Mesothelial cell of epicardium (in vitro differentiated cells): Measurements from ENCODE around the gene CLEC7A. TPM values are rescaled to one million over a fixed set of nuclear protein-coding genes. Genes with fewer than 3 reads are reported as not detected.

Source experiments
- DNase-seq, 2 experiments: peaks; one replicate each; pipeline ENCODE4 v3.0.0; 2021; ENCODE audit warnings: low spot score in 2 of 2; ENCODE audit not compliant: unreplicated experiment in 2 of 2
- H3K27ac Mint-ChIP-seq: 2 replicates; pipeline ENCODE4 v1.8.0; 2021; ENCODE audit warnings: mixed read lengths
- H3K27me3 Mint-ChIP-seq: 2 replicates; pipeline ENCODE4 v1.8.0; 2021; ENCODE audit warnings: low read depth, mixed read lengths
- H3K36me3 Mint-ChIP-seq: 2 replicates; pipeline ENCODE4 v1.8.0; 2021; ENCODE audit warnings: mixed read lengths
- H3K4me1 Mint-ChIP-seq: 2 replicates; pipeline ENCODE4 v1.8.0; 2021; ENCODE audit warnings: mixed read lengths
- H3K4me3 Mint-ChIP-seq: 2 replicates; pipeline ENCODE4 v1.8.0; 2021; ENCODE audit warnings: mild to moderate bottlenecking, moderate library complexity, mixed read lengths
- H3K9me3 Mint-ChIP-seq: 2 replicates; pipeline ENCODE4 v1.8.0; 2021; ENCODE audit warnings: mixed read lengths
- CTCF ChIP-seq: fragments of 200-600 bp; sonication (generic); IDR thresholded peaks from one replicate; pipeline ENCODE4 v1.5.0; 2021; ENCODE audit warnings: antibody characterized with exemption; ENCODE audit not compliant: unreplicated experiment
- total RNA-seq: library from RNA; stranded (reverse); gene quantifications from 3 replicates; pipeline ENCODE4 v1.2.1, GENCODE V29; 2021

Gene CLEC7A
- total RNA-seq, 1 donor from 2014 or later = not detected

- Mint-ChIP-seq H3K27ac (no peak overlapping the region), H3K9me3 (no peaks in the 10 kb centered on the region), H3K36me3 (no peaks in the 10 kb centered on the region), H3K4me1 (peaks cover 23% of the 10 kb centered on the region), H3K27me3 (no peaks in the 10 kb centered on the region), H3K4me3 (no peak overlapping the region)
- TF ChIP-seq CTCF = no peak
- no peak for DNase-seq
Observed at GRCh38 chr12:10094646-10095395, 35.2 kb downstream of the CLEC7A start.

DNA sequence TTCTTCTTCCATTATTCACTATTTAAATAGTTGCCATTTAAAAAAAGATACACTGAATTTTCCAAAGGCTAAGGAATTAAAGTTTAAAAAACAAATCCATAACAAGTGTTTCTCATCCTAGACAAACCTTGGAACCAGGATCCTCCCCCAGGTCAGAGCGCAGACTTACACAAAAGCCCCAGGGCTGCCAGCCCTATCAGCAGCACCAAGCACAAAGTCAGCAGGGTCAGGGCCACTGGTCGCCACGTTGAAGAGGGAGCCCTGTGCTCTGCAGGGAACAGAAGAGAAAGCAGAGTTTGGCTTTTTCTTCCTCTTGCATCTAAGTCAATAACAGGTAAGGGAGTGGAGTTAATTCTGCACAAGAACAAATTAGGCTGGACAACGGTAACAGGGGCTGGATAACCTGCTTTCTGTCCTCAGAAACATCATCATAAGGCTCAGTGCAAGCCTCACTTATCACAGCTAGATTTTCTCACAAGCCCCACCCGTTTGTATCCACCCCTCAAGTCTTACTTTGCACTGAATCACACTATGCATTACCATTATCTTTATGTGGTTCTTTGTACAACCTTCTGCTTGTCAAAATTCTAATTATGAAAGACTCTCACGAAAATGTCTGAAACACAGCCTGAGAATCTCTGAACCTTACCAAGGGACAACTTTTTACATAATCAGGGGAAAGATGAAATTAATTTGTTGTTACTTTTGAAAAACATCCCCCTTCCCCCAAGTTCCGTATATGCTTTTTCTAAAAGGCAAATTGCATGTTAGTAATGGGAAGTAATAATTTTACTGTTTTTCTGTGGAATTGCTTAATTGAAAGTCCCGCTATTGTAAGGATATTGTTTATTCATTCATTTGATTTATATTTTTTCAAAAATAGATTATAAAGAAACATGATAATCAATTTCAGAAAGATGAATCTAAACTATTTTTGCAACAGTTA lies 40.8 kb downstream of the CLEC7A start:
- no peak for TF ChIP-seq CTCF
- Mint-ChIP-seq H3K36me3 (peaks cover 4% of the 10 kb centered on the region), H3K4me1 (peaks cover 3% of the 10 kb centered on the region), H3K9me3 (peaks cover 21% of the 10 kb centered on the region), H3K4me3 (no peak overlapping the region), H3K27ac (no peak overlapping the region), H3K27me3 (no peaks in the 10 kb centered on the region)
- DNase-seq = no peak

DNA sequence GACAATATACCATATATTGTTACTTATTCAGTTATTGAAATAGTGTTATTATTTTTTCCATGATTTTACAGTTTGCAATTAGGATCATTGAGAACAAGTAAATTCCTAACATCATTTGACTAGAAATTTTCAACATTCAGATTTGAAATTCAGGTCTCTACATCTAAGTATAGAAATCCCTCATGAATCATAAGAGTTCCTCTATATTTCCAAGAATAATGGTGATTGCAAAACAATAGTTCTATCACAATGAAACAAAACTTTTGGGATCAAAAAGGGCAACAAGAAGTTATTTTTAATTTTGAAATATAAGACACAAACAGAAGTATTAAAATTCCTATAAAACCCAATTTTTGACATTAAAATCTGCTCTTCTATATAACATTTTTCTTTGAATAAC lies 42.0 kb downstream of the CLEC7A start:
- Mint-ChIP-seq H3K4me1 (peaks cover 3% of the 10 kb centered on the region), H3K27ac (no peak overlapping the region), H3K9me3 (peaks cover 28% of the 10 kb centered on the region), H3K27me3 (no peaks in the 10 kb centered on the region), H3K4me3 (no peak overlapping the region), H3K36me3 (peaks cover 6% of the 10 kb centered on the region)
- no peak for TF ChIP-seq CTCF
- DNase-seq = no peak

GRCh38 chr12:10086387-10086786 lies 43.6 kb downstream of the CLEC7A start:
- H3K27me3 Mint-ChIP-seq = no peaks in the 10 kb centered on the region
- no peak for TF ChIP-seq CTCF
- H3K4me1 Mint-ChIP-seq = peaks cover 6% of the 10 kb centered on the region
- DNase-seq = no peak
- no peak overlapping the region for H3K4me3 Mint-ChIP-seq
- peaks cover 6% of the 10 kb centered on the region for H3K36me3 Mint-ChIP-seq
- peaks cover 28% of the 10 kb centered on the region for H3K9me3 Mint-ChIP-seq
- H3K27ac Mint-ChIP-seq = no peak overlapping the region

DNA sequence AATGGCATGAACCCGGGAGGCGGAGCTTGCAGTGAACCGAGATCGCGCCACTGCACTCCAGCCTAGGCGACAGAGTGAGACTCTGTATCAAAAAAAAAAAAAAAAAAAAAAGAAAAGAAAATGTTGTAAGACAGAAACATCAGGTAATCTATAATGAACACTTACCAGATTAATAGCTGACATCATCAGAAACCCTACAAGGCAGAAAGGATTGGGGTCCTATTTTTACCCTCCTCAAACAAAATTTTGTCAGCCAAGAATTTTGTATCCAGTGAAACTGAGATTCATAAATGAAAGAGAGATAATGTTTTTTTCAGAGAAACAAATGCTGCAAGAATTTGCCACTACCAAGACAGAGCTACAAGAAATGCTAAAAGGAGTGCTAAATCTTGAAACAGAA lies 45.3 kb downstream of the CLEC7A start:
- H3K4me1 Mint-ChIP-seq = peaks cover 3% of the 10 kb centered on the region
- H3K9me3 Mint-ChIP-seq = peaks cover 40% of the 10 kb centered on the region
- no peak for DNase-seq
- H3K27me3 Mint-ChIP-seq = no peaks in the 10 kb centered on the region
- H3K27ac Mint-ChIP-seq = no peak overlapping the region
- no peak for TF ChIP-seq CTCF
- H3K4me3 Mint-ChIP-seq = no peak overlapping the region
- peaks cover 6% of the 10 kb centered on the region for H3K36me3 Mint-ChIP-seq
